ENCODE results near the gene CST4. TPM values are rescaled to one million over a fixed set of nuclear protein-coding genes. Genes with fewer than 3 reads are reported as not detected.

CST4 gene
- total RNA-seq, 2 donors from 2014 or later = not detected

DNA sequence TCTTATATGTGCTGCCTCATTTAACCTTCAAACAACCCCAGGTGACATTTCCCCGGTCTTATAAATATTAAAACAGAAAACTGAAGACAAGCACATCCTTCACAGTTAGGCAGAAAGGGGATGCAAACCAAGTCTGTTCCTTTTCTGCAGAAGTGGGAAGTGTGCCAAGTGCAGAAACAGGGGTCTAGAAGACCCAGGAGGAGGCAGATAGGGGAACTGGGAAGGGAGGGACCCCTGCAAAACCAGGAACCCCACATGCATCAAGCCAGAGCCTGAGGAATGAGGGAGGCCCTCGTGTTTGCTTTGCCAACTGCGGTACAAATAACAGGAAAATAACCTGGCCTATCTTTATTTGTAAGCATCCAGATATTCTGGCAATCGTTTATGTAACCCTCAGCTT, 34.1 kb downstream of the CST4 start:
- ATAC-seq (ENCODE audit: insufficient number of reproducible peaks, low FRiP score, low read depth) (no peak), DNase-seq (ENCODE audit: low spot score) (no peak)
- H3K4me3 ChIP-seq = no peak overlapping the region
- no peaks in the 10 kb centered on the region for H3K27me3 ChIP-seq (replicated peaks; ENCODE audit: insufficient read depth)
- H3K9me3 ChIP-seq = no peaks in the 10 kb centered on the region
- TF ChIP-seq, protein P1, sequence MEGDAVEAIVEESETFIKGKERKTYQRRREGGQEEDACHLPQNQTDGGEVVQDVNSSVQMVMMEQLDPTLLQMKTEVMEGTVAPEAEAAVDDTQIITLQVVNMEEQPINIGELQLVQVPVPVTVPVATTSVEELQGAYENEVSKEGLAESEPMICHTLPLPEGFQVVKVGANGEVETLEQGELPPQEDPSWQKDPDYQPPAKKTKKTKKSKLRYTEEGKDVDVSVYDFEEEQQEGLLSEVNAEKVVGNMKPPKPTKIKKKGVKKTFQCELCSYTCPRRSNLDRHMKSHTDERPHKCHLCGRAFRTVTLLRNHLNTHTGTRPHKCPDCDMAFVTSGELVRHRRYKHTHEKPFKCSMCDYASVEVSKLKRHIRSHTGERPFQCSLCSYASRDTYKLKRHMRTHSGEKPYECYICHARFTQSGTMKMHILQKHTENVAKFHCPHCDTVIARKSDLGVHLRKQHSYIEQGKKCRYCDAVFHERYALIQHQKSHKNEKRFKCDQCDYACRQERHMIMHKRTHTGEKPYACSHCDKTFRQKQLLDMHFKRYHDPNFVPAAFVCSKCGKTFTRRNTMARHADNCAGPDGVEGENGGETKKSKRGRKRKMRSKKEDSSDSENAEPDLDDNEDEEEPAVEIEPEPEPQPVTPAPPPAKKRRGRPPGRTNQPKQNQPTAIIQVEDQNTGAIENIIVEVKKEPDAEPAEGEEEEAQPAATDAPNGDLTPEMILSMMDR (IDR thresholded peaks at IDR 0.05) = no peak
- H3K4me1 ChIP-seq (ENCODE audit: control insufficient read depth in 1 of 2, low read depth in 2 of 2) = peaks cover 8 to 25% of the 10 kb centered on the region in 2 donors
- no peak overlapping the region for H3K27ac ChIP-seq
- H3K36me3 ChIP-seq = no peaks in the 10 kb centered on the region

DNA sequence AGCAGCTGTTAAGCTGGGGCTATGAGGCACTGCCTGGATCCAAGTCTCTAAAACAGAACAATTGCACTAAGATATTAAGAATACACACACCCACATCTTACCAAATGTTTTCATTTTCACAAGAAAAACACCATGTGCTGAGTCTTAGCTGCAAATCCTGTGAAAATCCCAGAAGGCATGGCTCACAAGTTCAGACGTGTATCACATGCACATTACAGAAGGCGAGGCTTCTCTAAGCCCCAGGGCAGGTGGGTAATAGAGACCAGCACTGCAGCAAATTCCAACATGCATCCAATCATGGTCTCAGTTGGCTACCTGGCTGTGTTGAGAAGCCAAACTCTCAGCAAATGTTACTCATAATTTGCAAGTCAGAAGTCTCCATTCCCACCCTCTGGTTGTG, 34.8 kb downstream of the CST4 start:
- TF ChIP-seq, protein P1 (IDR thresholded peaks at IDR 0.05) = no peak
- DNase-seq (ENCODE audit: low spot score) = no peak
- Histone ChIP-seq H3K27ac (no peak overlapping the region), H3K4me3 (no peak overlapping the region), H3K4me1 (ENCODE audit: control insufficient read depth in 1 of 2, low read depth in 2 of 2) (peaks cover 8 to 25% of the 10 kb centered on the region in 2 donors), H3K9me3 (no peaks in the 10 kb centered on the region), H3K36me3 (no peaks in the 10 kb centered on the region), H3K27me3 (replicated peaks; ENCODE audit: insufficient read depth) (no peaks in the 10 kb centered on the region)
- ATAC-seq (ENCODE audit: insufficient number of reproducible peaks, low FRiP score, low read depth) = no peak

- H3K4me1 ChIP-seq (ENCODE audit: control insufficient read depth in 1 of 2, low read depth in 2 of 2) = peaks cover 8 to 25% of the 10 kb centered on the region in 2 donors
- TF ChIP-seq, protein P1 (IDR thresholded peaks at IDR 0.05) = no peak
- no peaks in the 10 kb centered on the region for H3K27me3 ChIP-seq (replicated peaks; ENCODE audit: insufficient read depth)
- ATAC-seq (ENCODE audit: insufficient number of reproducible peaks, low FRiP score, low read depth) (no peak), DNase-seq (ENCODE audit: low spot score) (no peak)
- H3K27ac ChIP-seq = no peak overlapping the region
- no peaks in the 10 kb centered on the region for H3K36me3 ChIP-seq
- no peaks in the 10 kb centered on the region for H3K9me3 ChIP-seq
- no peak overlapping the region for H3K4me3 ChIP-seq
These were observed 35.4 kb downstream of the CST4 start for GRCh38 chr20:23653400-23653938.

- Histone ChIP-seq H3K27ac (no peak overlapping the region), H3K9me3 (no peaks in the 10 kb centered on the region), H3K4me3 (no peak overlapping the region), H3K36me3 (no peaks in the 10 kb centered on the region), H3K4me1 (ENCODE audit: control insufficient read depth in 1 of 2, low read depth in 2 of 2) (peaks cover 8 to 25% of the 10 kb centered on the region in 2 donors), H3K27me3 (replicated peaks; ENCODE audit: insufficient read depth) (no peaks in the 10 kb centered on the region)
- DNase-seq (ENCODE audit: low spot score) (no peak), ATAC-seq (ENCODE audit: insufficient number of reproducible peaks, low FRiP score, low read depth) (no peak)
- TF ChIP-seq, protein P1 (IDR thresholded peaks at IDR 0.05) = no peak
These were observed 35.9 kb downstream of the CST4 start for GRCh38 chr20:23652926-23653325.

DNA sequence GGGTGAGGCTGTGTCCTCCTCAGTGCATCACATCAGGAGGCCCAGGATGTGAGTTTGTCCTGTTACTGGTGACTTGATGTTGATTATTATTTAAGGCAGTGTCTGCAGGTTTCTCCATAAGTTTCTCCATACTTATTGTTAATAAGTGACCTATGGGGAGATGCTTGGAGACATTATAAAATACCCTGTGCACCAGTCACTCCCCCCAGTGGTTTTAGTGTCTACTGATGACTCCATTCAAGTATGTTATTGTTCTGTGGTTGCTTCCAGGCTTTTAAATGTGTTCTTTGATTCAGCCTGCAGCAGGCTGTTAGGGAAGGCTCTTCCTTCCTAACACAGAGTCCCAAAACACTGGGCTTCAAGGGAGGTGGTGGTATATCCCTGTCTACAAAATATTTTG, 36.5 kb downstream of the CST4 start:
- no peaks in the 10 kb centered on the region for H3K36me3 ChIP-seq
- DNase-seq (ENCODE audit: low spot score) = no peak
- no peaks in the 10 kb centered on the region for H3K27me3 ChIP-seq (replicated peaks; ENCODE audit: insufficient read depth)
- peaks cover 8 to 25% of the 10 kb centered on the region in 2 donors for H3K4me1 ChIP-seq (ENCODE audit: control insufficient read depth in 1 of 2, low read depth in 2 of 2)
- ATAC-seq (ENCODE audit: insufficient number of reproducible peaks, low FRiP score, low read depth) = no peak
- no peak overlapping the region for H3K4me3 ChIP-seq
- TF ChIP-seq, protein P1 (IDR thresholded peaks at IDR 0.05) = no peak
- no peaks in the 10 kb centered on the region for H3K9me3 ChIP-seq
- H3K27ac ChIP-seq = no peak overlapping the region

Measured in thoracic aorta (tissue), 2 donors.